ENCODE data around the gene FOXP1.

- no peak for TF ChIP-seq CTCF (IDR thresholded peaks at IDR 0.05)
- no peak for TF ChIP-seq EZH2 (IDR thresholded peaks at IDR 0.05; ENCODE audit: borderline replicate concordance, insufficient read depth, low read depth, low read length, poor library complexity, severe bottlenecking)
Observed at GRCh38 chr3:71104976-71105375, 478.6 kb downstream of the FOXP1 start.

All from B cell (primary cell).